MCF 10A (cell line): ENCODE measurements around the gene PALS2. TPM values are rescaled to one million over a fixed set of nuclear protein-coding genes. Genes with fewer than 3 reads are reported as not detected.

Experiments used
- BruUV-seq: library from RNA; stranded (reverse); fragments of 400-500 nt; replicated peaks from 2 replicates; lab custom pipeline; 2021; lab: Mats Ljungman, UMichigan
- CTCF ChIA-PET: fragments of 300-600 bp; sonication (Branson Sonifier 250); formaldehyde crosslinking; extraction: SDS; loops from one replicate; lab custom pipeline; 2021; ENCODE audit warnings: antibody characterized with exemption, inconsistent platforms; lab: Yijun Ruan, JAX
- POLR2A ChIA-PET: fragments of 300-600, 350-650 bp; sonication (Branson Sonifier 250); formaldehyde crosslinking; extraction: SDS; loops from one replicate; lab custom pipeline; 2020; ENCODE audit warnings: antibody characterized with exemption, inconsistent platforms; lab: Yijun Ruan, JAX
- DNase-seq: peaks from one replicate; pipeline ENCODE4 v3.0.0-alpha.2; 2018; ENCODE audit not compliant: unreplicated experiment
- H3K27ac Mint-ChIP-seq: one replicate; pipeline ENCODE4 v1.8.0; 2022; ENCODE audit warnings: mild to moderate bottlenecking, low read depth, mixed read lengths; ENCODE audit not compliant: unreplicated experiment
- H3K27me3 Mint-ChIP-seq: one replicate; pipeline ENCODE4 v1.8.0; 2022; ENCODE audit warnings: mixed read lengths; ENCODE audit not compliant: insufficient read depth, unreplicated experiment
- H3K36me3 Mint-ChIP-seq: one replicate; pipeline ENCODE4 v1.8.0; 2022; ENCODE audit warnings: mild to moderate bottlenecking, moderate library complexity, mixed read lengths; ENCODE audit not compliant: insufficient read depth, unreplicated experiment
- H3K4me1 Mint-ChIP-seq: one replicate; pipeline ENCODE4 v1.8.0; 2022; ENCODE audit warnings: mixed read lengths; ENCODE audit not compliant: insufficient read depth, unreplicated experiment
- H3K4me3 Mint-ChIP-seq: one replicate; pipeline ENCODE4 v1.8.0; 2022; ENCODE audit warnings: mild to moderate bottlenecking, moderate library complexity, mixed read lengths; ENCODE audit not compliant: unreplicated experiment
- H3K9me3 Mint-ChIP-seq: one replicate; pipeline ENCODE4 v1.8.0; 2022; ENCODE audit warnings: mixed read lengths; ENCODE audit not compliant: unreplicated experiment
- CTCF ChIP-seq: fragments of 200-600 bp; IDR thresholded peaks from one replicate; pipeline ENCODE4 v1.8.0; 2022; ENCODE audit warnings: antibody characterized with exemption, mild to moderate bottlenecking; ENCODE audit not compliant: unreplicated experiment
- intact Hi-C: fragments of 100-400 bp; cut with micrococcal nuclease; formaldehyde crosslinking; loops from 2 replicates; pipeline ENCODE4 v1.14.1; 2022
- total RNA-seq: library from RNA; stranded (reverse); gene quantifications from 2 replicates; pipeline ENCODE4 v1.2.3, GENCODE V29; 2022

The PALS2 gene
- total RNA-seq, 1 experiment from 2014 or later = 36.3 TPM

- intact Hi-C loops = no loop called here
- no peaks in the 10 kb centered on the region for H3K27me3 Mint-ChIP-seq
- peak; percentile 21 for DNase-seq
- no peak overlapping the region for H3K4me3 Mint-ChIP-seq
- peaks cover 8% of the 10 kb centered on the region for H3K9me3 Mint-ChIP-seq
- POLR2A ChIA-PET = no interaction called here
- peaks cover 7% of the 10 kb centered on the region for H3K4me1 Mint-ChIP-seq
- TF ChIP-seq CTCF = no peak
- H3K27ac Mint-ChIP-seq = no peak overlapping the region
- no peaks in the 10 kb centered on the region for H3K36me3 Mint-ChIP-seq
- no TSS peak for BruUV-seq
- CTCF ChIA-PET = no interaction called here
Observed at GRCh38 chr7:24609059-24609458, 35.8 kb downstream of the PALS2 start.

GRCh38 chr7:24609570-24609969 lies 36.3 kb downstream of the PALS2 start:
- DNase-seq = no peak
- BruUV-seq = no TSS peak
- intact Hi-C loops = no loop called here
- CTCF ChIA-PET = no interaction called here
- no peak for TF ChIP-seq CTCF
- Mint-ChIP-seq H3K27ac (no peak overlapping the region), H3K27me3 (no peaks in the 10 kb centered on the region), H3K36me3 (no peaks in the 10 kb centered on the region), H3K4me1 (peaks cover 7% of the 10 kb centered on the region), H3K9me3 (peaks cover 8% of the 10 kb centered on the region), H3K4me3 (no peak overlapping the region)
- POLR2A ChIA-PET = no interaction called here

DNA sequence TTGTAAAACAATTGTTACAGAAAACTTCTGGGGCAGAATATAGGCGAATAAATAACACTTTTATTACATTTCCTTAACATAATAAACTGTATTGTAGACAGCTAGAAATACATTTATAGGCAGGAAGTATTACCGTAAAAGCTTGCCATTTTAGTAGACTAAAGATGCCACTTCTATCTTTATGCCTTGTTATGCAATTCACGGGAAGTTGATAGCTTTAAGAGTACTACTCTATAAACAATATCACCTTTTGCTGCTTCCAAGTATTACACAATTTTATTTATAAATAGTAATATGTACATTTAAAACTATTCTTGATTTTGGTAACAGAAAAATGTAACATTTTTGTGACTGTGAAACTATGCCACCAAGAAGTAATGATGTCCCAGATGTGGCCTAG lies 37.9 kb downstream of the PALS2 start:
- intact Hi-C loops = no loop called here
- no peaks in the 10 kb centered on the region for H3K36me3 Mint-ChIP-seq

GRCh38 chr7:24617957-24618616 lies 44.8 kb downstream of the PALS2 start:
- DNase-seq = no peak
- TF ChIP-seq CTCF = no peak
- H3K9me3 Mint-ChIP-seq = peaks cover 19% of the 10 kb centered on the region
- POLR2A ChIA-PET = no interaction called here
- intact Hi-C loops = no loop called here
- no TSS peak for BruUV-seq
- H3K4me1 Mint-ChIP-seq = peaks cover 19% of the 10 kb centered on the region
- H3K4me3 Mint-ChIP-seq = no peak overlapping the region
- no peaks in the 10 kb centered on the region for H3K27me3 Mint-ChIP-seq
- H3K36me3 Mint-ChIP-seq = peaks cover 6% of the 10 kb centered on the region
- H3K27ac Mint-ChIP-seq = no peak overlapping the region
- CTCF ChIA-PET = interaction anchor here (0.6 to 0.8 kb wide), 3 partner anchors 40 to 562 kb away, joined by 3 read pairs; a partner anchor contains a TSS

More for the DNA sequence above, 37.9 kb downstream of the PALS2 start:
- no peak for DNase-seq
- Mint-ChIP-seq H3K4me3 (no peak overlapping the region), H3K27me3 (no peaks in the 10 kb centered on the region), H3K27ac (no peak overlapping the region), H3K4me1 (peaks cover 7% of the 10 kb centered on the region), H3K9me3 (peaks cover 8% of the 10 kb centered on the region)
- BruUV-seq = no TSS peak
- POLR2A ChIA-PET = interaction anchor here (0.6 kb wide), 1 partner anchor 37 kb away, joined by 3 read pairs; no protein-coding TSS in a partner anchor
- TF ChIP-seq CTCF = no peak
- CTCF ChIA-PET = interaction anchor here (0.5 to 0.8 kb wide), 2 partner anchors 19 to 112 kb away, joined by 4 to 5 read pairs; no protein-coding TSS in a partner anchor
